Hepatic stellate cell (primary cell): ENCODE measurements around the gene CDC5L.

Experiments
- DNase-seq: peaks from one replicate; pipeline ENCODE4 v3.0.0; 2011; ENCODE audit warnings: low spot score

The CDC5L gene

DNA sequence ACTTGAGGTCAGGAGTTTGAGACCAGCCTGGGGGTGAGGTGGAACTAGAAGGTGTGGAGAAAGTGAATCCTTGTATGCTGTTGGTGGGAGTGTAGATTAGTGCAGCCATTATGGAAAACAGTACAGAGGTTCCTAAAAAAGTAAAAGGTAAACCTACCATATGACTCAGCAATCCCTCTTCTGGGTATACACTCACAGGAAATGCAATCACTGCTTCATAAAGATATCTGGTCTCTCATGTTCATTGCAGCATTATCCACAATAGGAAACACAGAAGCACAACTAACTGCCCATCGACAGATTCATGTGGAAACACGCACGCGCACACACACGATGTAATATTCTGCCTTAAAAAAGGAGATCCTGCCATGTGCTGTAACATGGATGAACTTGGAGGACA lies 66.7 kb downstream of the CDC5L start:
- no peak for DNase-seq

DNA sequence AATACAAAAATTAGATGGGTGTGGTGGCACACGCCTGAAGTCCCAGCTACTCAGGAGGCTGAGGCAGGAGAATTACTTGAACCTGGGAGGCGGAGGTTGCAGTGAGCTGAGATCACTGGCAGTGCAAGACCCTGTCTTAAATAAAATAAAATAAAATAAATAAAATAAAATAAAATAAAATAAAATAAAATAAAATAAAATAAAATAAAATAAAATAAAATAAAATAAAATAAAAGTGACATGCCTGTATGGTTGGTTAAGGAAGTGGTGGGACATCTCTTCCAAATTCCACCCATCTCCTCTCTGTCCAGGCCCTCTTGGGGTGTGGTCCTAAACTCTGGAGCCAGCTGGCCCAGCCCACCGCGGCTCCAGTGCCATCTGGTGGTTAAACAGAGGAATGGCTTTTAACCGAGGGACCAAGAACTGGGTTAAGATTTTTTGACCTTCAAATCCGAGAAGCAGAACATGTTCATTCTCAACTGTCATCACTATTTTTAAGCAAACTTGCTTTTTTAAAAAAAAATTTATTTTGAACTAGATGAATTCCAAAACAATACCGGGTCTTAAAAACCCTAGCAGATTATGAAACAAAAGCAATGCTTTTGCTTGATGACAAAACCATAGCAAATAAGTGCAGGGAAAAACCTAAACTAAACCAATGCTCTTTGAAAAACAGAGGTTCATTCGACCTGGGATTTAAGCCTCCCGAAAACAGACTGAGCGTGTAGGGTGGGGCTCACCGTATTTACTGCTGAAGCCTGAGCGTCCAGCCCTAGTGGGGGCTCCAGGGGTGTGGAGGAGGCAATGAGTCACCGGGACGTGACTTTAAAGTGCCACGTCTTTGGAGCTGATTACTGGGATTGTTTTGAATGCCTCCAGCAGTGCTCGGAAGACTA lies 68.8 kb downstream of the CDC5L start:
- DNase-seq: peak; percentile 66

DNA sequence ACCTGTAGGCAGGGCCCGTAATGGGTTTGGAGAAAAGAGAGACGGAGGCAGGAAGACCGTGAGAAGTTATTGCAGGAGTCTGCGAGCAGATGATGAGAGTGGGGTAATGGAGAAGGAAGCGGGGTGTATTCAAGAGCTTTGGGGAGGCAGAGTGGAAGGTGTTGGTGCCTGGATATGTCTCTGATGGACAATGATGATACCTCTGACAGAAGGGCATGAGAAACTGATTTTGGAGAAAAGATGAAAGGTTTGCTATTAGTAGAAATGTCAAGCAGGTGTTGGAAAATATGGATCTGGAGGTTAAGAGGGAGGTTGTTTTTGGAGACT lies 69.4 kb downstream of the CDC5L start:
- no peak for DNase-seq

DNA sequence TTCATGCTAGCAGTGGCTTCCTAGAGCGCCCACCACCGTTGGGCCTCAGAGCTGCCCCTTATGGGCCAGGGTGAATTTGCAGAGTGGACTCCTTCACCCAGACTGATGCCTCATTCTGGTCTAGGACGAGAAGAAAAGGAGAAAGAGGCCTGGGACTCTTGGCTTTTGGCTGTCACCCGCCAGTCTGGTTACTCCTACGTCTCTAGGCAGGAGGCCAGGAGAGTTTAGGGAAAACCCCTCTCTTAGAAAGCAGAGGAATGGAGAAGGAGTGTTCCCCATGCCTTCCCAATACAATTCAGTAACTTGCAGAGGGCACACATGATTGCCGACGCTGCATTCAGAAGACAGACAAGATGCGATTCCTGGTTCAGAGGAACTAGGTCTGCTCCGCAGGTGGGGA lies 70.1 kb downstream of the CDC5L start:
- DNase-seq: no peak

DNA sequence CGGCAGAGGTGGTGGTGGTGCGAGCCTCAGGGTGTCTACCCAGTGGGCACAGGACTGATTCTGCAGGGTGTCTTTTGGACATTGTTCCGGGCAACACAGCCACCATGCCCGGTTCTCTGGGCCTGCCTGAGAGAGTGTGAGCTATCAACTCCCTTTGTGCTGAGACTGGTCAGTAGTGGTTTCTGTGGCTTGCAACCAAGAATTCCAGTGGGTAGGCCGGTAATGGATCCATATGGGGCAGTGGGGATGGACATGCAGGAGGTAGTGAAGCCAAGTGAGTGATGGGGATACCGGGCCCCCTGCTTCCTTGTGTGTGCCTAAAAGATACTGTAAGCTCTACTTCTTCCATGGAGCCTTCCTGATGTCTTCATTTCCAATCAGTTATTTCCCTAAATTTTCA lies 71.0 kb downstream of the CDC5L start:
- DNase-seq: no peak

DNA sequence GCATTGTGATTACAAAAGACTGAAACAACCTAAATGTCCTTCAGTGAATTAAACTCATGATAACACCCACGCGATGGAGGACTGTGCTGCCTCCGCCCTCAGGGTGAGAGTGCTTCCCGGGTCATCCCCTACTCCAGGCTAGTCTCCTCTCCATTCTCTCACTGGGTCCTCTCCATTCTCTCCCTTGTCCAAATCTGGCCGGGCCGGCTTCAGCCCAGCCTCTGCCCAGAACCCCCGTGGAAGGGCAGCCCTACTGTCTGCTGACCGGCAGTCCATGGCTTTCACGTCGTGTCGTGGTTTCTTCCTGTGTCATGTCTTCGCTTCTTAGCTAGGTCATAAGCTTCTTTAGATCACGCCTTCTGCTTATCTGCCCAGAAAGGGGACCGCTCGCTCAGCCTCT lies 74.8 kb downstream of the CDC5L start:
- no peak for DNase-seq

DNA sequence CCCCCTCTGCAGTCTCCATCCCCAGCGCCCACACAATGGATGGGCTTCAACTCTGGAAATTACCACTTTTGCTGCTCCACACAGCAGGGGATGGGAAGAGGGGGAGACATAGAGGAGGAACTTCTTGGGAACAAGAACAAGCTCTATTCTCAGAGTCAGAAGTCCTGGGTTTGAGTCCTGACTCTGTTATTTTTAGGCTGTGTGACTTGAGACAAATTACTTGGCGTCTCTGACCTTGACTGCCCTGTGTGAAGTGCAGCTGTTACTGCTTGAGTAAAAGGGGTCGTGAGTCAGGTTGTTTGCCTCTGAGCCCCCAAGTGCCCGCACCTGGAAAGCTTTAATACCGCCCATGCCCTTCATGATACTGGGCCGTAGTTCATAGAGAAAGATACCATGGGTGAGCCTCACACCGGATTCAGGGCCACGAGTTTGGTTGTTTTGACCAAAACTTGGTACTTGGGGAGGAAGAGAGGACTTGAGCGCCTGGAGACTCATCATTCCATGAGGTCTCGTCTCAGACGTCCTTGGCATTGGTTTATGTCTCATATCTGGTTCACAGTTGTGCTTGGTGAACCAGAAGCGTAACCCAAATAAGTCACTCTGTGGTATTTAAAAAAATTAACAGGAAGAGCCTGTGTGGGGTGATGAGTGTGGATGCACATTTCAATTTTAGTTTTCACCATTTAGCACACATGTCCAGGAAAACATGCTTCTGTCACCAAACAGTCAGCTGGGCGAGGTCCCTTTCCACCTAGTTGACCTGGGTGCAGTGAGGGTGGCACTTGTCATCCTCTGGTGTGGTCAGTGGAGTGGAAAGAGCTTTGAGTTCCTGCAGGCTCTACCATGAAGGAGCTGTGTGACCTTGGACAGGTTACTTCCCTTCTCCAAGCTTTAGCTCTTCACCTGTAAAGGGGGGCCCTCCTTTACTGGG lies 75.6 kb downstream of the CDC5L start:
- DNase-seq: no peak

DNA sequence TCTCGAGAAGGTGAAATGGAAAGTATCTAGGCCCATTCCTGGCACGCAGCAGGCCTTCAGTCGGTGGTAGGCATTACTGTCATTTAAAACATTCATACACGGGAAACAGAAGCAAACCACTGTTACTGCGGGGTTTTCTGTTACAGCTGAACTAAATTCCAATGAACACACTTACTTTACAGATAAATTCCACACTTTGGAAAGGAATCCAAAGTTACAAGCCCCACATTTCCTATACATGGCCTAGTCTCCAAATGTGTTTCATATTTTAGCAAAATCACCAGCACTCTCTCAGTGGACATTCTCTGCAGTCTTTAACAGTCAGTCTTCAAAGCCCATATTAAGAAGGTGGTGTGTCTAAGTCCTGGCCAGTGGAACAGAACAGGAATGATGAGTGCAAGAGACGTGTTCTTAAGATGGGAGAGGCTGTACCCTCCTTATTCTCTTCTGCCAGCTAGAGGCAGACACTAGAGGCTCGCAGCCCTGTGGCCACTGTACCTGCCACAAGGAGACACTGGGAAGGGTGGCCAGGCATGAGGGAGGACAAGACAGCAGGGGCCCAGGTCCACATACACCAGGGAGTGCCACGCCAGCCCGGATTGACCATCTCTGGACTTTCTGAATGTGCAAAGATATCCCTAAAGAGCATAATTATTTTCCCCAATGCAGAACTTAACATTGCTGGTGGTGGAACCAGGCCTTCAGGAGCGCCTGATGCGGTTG lies 76.4 kb downstream of the CDC5L start:
- DNase-seq: no peak

DNA sequence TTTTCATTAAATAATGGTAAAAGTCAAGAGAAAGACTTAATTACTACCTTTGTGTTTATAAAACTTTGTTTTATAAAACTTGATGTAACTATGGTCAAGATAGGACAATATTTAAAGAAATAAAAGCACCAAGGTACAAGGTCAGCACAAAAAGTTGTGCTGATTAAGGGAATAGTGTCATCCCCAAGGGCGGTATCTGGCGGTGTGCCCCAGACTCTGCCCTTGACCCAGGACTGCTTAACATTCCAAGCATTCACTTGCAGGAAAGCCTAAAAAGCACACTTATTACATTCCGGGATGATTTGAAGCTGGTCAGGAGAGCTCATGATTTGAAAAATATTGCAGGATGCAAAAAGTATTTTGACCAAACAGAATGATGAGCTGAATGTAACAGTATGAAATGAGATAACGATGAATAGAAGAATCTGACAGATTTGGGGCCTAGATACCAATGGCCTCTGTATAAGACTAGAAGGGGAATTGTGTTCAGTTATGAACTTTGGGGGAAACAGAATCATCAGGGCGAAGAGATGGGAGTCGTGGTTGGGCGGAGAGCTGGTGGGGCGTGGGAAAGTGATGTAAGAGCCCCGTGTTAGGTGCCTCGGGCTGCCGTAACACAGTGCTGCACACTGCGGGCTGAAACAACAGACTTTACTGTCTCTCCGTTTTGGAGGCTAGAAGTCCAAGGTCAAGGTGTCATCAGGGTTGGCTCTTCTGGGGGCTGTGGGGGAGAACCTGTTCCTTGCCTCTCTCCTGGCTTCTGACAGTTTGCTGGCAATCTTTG lies 77.2 kb downstream of the CDC5L start:
- peak; percentile 45 for DNase-seq

DNA sequence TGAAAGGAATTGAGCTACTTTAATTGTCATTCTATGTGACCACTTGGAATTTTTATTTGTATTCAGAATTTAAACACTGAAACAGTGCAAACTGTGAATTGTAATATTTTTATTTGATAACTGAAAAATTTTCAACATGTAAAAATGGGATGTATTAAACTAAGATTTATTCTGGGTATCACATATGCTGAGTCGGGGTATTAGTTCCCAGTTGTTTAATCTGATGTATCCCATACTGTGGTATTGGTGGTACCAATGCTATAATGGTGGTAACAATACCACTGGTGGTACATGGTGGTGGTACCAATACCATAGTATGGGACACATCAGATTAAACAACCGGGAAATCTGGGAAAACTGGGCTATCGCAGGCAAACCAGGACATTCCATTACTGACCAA lies 79.4 kb downstream of the CDC5L start:
- no peak for DNase-seq

DNA sequence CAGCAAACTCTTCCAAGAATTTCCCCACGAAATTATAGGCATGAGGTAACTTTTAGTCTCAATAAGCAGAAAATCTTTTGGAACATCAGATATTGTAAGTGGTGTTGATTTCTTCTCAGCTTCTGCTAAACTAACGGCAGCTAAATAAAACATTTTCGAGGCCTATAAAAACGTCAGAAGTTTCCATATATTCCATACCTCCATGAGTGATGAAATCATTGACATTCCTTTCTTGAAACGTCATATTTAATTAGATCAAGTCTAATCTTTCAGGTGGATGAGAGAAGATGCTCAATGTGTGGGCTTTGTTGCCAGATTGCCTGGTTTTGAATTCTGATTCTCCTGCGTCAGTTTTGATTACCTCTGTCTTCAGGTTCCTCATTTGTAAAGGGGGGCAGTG lies 81.3 kb downstream of the CDC5L start:
- no peak for DNase-seq

DNA sequence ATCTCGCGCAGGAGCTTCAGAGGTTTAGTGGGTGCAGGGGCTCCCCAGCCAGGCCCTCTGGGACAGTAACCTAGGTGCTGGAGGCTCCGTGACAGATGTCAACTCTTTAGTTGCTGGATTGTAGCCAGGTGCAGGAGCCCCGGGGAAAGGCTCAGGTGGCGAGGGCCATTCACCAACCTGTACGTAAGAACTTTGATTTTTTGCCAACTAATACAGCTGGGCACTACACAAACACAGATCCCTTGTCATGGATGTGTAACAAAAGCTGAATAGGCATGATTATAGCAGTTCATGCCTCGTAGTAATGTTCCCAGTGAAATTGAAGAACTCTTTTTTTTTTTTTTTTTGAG lies 82.6 kb downstream of the CDC5L start:
- no peak for DNase-seq

DNA sequence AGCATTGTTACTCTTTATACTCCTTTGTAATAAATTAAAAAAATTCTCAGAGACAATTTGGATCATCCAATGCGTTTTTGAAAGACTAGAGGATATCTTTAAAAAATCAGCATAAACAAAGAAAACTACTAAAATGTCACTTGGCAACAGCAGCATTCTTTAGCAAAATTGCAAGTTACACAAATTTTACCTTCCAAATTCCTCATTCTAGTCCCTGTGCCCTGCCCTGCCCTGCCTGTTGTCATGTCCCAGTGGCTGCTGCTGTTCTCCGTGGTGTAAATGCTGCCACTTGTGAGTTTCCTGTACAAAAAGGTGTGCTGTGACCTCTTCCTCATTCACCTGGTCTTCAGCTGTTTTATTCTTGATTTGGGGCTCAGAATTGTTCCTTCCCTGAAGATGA lies 83.2 kb downstream of the CDC5L start:
- DNase-seq: no peak

DNA sequence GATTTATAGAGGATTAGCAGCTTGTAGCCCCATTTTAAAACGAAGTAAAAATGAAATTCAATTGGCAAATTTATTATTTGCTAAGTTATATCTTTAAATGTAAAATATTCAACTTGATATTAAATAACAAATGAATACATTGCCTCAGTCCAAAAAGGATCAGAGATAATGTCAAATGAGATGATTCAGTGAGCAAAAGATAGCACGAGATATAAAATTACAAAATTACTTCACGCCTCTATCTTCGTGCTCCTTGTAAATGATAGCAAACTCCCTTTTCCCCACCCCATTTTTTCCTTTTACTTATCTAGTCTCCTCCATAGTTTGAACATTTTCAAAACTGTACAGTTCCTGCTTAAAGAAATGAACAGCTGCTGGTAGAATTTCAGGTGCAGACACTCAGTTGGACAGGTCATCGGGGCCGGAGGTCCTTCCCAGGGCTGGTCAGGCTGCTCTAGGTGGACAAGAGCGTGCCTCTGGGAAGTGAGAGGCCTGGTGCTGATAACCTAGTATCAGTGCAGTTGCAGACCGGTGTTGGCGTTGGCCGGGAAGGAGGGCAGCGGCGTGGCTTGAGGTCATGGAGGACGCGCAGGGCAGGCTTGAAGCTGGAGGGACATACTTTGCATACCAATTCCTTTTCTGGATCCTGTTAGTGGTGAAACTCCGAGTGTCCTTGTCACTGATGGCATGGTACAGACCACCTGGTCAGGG lies 83.9 kb downstream of the CDC5L start:
- no peak for DNase-seq

DNA sequence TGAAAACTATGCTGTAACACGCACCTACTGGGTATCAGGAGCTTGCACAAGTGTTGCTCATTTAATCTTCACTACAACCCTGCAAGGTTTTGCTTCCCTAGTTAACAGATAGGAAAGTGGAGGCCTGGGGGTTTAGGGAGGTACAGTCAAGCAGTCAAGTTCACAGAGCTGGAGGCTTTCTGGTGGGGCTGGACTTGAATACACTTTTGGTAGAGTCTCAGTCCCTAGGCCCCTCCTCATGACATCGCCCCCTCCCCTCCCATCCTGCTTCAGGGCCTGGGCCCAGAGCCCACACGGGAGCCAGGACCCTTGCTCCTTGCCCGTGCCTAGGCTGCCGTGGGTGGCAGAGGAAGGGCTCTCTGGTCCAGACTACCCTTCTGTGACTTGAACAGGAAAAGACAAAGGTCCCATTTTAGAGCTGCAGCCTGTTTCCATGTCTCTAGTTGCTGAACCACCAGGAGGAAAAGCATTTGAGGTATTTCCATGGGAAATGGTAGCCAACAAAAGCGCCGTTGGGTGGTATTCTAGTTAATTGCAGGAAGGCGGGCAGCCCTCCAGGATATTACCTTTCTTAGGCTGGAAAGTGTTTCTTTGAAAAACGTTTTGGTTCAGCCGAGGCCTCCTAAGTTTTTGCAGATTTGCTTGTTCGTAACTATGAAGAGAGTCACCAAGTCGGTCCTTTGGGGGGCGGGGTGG lies 84.9 kb downstream of the CDC5L start:
- no peak for DNase-seq

DNA sequence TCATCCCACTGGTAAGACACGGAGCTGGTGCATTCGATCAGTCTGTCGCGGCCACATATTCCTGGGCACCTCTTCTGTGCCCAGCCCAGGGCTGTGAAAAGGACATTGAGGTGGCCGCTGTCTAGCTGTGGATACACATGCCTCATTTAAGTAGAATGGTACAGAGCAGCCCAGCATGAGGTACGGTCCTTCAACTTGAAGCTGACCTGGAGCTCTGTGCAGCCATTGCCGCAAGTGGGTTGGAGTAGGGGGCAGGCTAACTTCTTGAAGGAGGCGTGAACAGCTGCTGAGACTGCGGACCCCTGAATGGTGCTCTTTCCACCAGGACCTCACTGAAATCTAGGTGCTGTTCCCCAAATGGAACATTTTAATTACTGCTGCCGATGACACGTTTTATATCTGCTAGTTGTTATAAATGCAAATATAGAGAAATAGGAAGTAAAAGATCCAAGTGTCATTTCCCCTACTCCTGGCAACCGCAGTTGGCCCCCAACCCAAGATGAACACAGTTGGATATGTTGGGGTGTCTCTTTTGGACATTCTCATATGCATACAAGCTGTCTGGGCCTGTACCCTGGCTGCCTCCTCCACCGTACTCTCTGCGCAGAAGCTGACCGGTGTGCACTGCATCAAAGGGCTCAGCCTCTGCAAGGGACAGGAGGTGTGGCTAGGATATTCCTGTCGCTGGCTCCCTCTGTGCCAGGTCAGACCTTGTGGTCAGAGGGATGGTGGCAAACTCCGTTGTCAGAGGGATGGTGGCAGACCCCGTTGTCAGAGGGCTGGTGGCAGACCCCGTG lies 86.1 kb downstream of the CDC5L start:
- DNase-seq: no peak

DNA sequence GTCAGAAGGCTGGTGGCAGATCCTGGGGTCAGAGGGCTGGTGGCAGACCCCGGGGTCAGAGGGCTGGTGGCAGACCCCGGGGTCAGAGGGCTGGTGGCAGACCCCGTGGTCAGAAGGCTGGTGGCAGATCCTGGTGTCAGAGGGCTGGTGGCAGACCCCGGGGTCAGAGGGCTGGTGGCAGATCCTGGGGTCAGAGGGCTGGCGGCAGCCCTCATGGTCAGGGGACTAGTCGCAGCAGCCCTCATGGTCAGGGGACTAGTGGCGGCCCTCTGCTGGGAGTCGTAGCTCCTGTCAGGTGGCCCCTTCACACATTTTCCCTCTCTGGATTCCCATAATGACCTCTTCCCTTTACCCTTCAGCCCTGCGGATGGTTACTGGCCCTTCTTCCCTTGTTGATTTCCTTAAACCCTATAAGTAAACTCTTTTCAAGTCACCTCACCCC lies 86.7 kb downstream of the CDC5L start:
- no peak for DNase-seq

DNA sequence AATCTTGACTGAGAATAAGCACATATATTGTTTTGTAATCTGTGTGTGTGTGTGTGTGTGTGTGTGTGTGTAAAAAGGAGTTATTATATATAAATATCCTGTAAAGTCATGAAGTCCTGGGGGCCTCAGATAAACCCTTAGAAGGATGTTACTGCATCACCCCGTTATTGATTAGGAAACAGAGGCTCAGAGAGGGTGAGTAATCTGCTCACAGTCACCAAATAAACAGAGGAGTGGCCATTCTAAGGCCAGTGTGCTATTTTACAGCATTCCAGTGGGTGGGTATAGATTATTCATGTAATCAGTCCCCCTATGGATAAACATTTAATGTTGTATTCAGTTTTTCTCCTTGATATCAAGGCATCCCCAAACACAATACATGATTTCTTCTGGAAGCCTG lies 87.1 kb downstream of the CDC5L start:
- no peak for DNase-seq

DNA sequence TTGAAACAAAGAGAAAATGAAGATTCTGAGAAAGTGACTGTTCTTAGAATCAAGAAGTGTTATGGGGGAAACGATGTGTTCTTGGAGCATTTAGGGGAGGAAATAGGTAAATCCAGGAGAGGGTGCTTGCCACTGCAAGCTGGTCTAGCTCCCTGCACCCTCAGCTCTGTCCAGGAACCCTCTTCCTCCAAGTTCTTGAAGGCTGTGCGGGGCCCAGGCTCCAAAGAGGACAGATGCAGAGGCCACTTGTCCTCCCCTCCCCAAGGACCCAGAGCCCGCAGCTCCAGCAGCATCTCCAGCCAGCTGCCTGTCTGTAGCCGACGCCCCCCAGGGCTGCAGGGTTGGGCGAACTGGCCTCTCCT lies 87.9 kb downstream of the CDC5L start:
- no peak for DNase-seq
